HG03558 (cell line): ENCODE data around the gene HDAC4.
"Not testable (repeated sequence)": the region's sequence is repeated elsewhere in the genome, so short reads cannot be mapped to it uniquely, and the experiment has no call there.

Experiments used
- ATAC-seq: cut with Tn5 transposase; IDR thresholded peaks from one replicate; pipeline ENCODE4 v1.9.1; 2021; ENCODE audit warnings: moderate number of reproducible peaks; ENCODE audit not compliant: unreplicated experiment; ENCODE audit errors: extremely low read depth

The HDAC4 gene

GRCh38 chr2:239184179-239184578 is 216.6 kb downstream of the HDAC4 start:
- ATAC-seq: no peak

DNA sequence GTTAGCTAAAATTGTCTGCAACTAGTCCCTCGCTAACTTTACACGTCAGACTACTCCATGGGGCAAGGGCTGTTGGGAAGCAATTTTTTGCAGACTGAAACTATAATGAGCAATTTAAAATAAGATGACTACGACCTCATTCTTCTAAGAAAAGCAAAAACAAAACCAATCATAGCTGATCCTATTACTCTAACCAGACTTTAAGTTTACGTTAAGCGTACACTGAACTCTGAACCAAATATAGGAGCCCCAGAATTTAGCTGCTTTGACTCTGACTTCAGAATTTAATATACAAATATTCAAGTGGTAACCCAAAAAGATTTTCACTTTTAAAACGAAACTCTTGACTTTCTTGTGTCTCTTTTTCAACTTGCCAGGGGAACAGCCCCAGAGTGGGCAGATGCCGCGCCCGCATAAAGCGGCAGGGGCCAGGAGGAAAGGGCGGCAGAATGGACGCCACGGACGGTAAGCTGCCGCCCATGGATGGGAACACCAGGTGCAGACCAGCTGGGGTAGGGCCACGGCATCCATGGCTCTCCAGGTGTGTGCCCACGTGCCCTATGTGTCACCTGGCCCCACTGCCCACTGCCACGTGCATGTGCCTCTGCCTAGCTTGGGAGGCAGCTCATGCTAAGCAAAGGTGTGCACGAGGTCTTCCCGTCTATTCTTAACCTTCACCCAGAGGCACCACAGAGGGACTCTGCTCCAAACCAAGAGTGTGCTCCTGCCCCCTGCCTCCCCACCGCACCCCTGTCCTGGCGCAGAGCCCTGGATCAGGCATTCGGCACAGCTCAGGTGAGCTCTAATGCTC is 217.6 kb downstream of the HDAC4 start:
- no peak for ATAC-seq

DNA sequence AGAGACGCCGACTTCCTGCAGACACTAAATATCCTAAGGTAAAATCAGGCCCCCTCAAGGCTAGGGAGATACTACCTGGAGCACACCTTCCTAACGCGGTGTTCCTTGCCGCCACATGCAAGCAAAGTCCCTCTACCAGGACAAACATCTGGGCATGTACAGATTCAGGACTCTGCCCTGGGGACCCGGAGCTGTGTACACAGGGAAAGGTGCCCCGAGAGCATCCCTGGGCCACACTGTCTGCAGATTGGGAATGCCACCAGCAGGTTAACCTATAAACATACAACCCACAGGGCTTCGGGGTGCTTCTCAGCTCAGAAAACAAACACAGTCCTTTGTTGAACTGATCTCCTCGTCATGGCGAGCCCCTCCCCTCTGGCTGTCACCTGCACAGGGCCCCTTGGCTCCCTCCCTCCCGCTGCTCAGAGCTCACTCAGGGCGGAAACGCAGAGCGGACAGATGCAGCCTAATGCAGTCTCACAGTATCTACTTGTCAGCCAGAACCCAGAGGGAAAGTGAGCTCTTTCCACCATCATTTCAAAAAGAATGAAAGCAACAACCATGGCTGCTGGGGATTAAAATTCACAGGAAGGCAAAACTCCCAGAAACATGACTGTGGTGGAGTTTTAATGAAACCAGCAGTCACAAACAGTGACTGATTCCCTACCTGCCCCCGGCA is 218.8 kb downstream of the HDAC4 start:
- ATAC-seq: no peak

DNA sequence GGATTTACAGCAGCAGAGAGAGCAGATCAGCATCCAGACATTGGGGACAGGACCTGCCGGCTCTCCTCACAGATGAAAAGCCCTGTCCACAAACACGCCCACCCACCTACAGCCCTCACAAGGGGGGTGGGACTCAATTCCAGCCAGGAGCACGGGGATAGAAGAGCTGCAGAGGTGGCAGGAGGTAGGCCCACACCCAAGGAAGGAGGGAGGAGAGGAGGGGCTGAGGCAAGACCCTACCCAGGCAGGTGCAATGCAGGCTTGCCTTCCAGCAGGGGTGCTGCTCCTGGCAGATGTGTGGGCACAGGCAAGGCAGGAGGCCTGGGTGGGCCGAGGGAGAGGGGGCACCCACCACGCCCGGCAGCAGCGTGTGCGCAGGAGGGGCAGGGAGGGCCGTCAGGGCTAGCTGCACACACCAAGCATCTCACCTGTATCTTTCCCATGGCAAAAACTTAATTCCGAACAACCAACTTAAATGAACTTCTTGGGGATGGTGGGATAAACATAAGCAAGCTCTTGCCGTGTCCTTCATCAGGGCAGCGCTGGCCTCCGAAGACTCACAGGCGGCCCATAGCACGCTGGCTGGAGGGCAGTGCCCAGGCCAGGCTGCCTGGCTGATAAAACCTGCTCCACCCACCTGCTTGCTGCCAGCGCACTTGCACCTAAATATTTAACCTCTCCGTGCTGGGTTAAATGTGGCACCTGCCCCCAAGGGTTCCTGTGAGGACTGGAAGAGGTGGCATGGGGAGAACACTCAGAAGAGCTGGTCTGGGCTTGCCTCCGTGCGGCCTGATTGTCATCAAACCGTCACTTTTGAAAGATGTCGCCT is 219.5 kb downstream of the HDAC4 start:
- no peak for ATAC-seq

GRCh38 chr2:239180526-239181073 is 220.2 kb downstream of the HDAC4 start:
- ATAC-seq: no peak

- ATAC-seq: no peak
Measured at GRCh38 chr2:239179851-239180371, 220.9 kb downstream of the HDAC4 start.

DNA sequence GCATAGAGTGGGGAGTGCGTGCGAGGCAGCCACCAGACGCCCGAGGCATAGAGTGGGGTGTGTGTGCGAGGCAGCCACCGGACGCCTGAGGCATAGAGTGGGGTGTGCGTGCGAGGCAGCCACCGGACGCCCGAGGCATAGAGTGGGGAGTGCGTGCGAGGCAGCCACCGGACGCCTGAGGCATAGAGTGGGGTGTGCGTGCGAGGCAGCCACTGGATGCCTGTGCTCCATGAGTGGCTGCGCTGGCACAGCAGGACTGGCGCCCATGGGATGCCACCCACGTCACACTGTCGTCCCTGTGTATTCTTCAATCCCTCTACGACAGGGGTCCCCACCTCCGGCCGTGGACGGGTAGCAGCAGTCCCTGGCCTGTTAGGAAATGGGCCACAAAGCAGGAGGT is 221.9 kb downstream of the HDAC4 start:
- ATAC-seq: no peak

GRCh38 chr2:239178484-239178883 is 222.3 kb downstream of the HDAC4 start:
- ATAC-seq: no peak

DNA sequence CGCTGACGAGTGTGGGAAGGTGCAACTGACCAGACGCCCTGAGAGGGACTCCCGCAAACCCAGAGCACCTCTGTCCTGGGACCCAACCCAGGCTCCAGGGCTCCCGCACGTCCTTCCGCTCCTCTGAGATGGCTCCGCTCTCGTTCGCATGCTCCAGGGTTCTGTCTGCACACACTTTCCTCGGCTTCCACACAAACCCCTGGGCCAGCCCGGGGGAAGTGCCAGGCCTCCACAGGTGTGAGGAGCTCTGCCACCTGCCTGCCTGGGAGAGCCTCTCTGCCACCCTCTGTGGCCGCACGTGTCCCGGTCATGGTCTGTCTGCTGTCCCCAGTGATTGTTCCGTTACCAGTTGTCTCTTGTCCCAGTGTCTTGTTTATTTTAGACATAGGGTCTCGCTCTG is 222.9 kb downstream of the HDAC4 start:
- ATAC-seq: no peak

GRCh38 chr2:239177325-239177724 is 223.5 kb downstream of the HDAC4 start:
- ATAC-seq: no peak

- ATAC-seq: not testable (repeated sequence)
Measured at GRCh38 chr2:239176138-239176803, 224.5 kb downstream of the HDAC4 start.

- ATAC-seq: no peak
Measured at GRCh38 chr2:239175181-239175580, 225.6 kb downstream of the HDAC4 start.

DNA sequence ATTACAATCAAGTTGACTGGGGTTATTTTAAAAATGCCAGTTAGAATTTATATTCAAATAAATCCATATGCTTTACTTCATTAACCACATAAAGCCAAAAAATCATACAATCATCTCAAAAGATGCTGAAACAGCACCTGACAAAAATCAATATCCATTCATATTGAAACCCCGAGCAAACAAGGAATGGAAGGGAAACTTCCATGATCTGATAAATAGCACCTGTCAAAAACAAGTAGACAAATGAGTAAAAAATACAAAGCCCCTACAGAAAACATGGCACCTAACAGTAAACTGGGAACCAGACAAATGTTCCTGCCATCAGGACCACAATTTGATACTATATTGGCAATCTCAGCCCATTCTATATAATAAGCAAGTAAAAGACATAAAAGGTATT is 227.5 kb downstream of the HDAC4 start:
- ATAC-seq: no peak

DNA sequence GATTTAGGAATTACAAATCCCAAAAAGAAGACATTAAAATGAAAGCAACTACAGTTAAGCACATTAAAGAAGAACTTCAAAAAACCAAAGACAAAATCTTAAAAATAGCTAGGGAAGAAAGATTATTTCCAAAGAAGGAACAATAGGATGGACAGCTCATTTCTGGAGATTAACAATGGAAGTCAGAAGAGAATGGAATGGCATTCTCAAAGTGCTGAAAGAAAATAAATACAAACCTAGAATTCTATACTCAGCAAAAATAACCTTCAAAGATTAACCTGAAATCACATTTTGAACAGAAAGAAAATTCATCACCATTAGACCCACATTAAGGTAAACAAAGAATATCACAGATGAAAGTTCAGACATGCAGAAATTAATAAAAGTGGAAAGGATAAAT is 229.2 kb downstream of the HDAC4 start:
- ATAC-seq: no peak

GRCh38 chr2:239169311-239170048 is 231.3 kb downstream of the HDAC4 start:
- ATAC-seq: no peak

- ATAC-seq: no peak
Measured at GRCh38 chr2:239168575-239168974, 232.2 kb downstream of the HDAC4 start.

DNA sequence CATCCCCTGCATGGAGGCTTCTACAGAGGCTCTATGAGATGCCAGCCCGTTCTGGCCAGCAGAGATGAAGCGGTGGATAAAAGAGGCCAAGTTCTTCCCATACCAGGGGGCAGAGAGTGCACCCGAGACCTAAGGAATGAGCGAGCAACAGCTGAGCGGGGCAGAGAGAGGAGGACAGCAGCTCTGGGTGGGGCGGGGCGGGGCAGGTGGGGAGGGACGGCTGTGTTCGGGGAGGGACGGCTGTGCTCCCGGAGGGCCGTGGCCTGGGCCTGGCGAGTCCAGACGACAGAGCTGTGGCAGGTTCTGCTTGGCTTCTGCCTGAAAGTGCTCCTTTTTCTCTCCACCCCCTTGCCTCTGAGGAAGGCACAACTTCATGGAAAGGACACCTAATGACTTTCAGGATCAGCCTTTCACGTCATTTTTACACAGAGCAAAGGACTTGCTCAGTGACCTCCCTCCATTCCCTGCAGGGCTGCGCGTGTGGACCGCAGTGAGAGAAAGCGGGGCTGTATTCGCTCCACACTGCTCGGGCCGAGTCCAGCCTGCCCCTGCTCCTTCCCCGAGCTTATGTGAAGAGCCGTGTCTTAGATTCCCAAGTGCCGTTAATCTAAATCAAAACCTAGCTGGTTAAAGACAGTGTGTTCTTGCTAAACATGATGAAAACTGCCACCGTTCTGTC is 232.9 kb downstream of the HDAC4 start:
- no peak for ATAC-seq

- ATAC-seq: no peak
Measured at GRCh38 chr2:239167011-239167673, 233.7 kb downstream of the HDAC4 start.
